ENCODE results near the gene SLC5A3. TPM values are rescaled to one million over a fixed set of nuclear protein-coding genes. Genes with fewer than 3 reads are reported as not detected.

Gene SLC5A3
- polyA plus RNA-seq, 1 donor from 2014 or later = 18.2 TPM

DNA sequence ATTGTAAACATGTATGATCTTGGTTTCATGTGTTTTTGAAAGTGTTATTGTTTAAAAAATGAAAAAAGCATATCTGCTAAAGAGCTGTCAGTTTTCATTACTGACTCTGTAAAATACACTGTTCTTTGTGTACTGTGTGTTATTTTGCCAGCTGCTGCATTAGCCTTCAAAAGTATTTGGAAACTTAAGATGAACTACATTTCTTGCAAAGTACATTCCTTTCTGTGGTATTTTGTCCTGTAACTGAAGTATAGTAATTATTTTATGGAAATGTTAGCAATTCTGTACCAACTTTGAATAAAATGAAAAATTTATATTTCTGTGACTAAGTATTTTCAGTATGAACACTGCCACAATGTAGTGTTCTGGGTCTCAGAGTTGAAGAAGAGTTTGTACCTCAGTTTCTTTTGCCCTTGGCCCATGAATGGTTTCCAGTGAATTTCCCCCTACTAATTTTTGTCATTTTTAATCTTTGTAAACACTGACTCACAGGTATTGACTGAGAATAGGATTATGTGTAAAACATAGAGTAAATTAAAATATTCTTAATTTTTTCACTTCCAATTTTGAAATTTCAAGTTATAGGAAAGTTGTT lies 32.7 kb downstream of the SLC5A3 start:
- no peaks in the 10 kb centered on the region for H3K27me3 ChIP-seq (ENCODE audit: insufficient read depth, low read depth, low read length)
- no peak overlapping the region for H3K4me2 ChIP-seq (ENCODE audit: low read length)
- no peaks in the 10 kb centered on the region for H3F3A ChIP-seq (ENCODE audit: insufficient read depth, low read length, poor library complexity, severe bottlenecking)
- no peaks in the 10 kb centered on the region for H3K9me3 ChIP-seq (ENCODE audit: low read length)
- H3K36me3 ChIP-seq (ENCODE audit: insufficient read depth, low read length) = peaks cover 3% of the 10 kb centered on the region
- TF ChIP-seq SMC3 (conservative IDR thresholded peaks at IDR 0.05; ENCODE audit: poor library complexity) = no peak
- no peak for TF ChIP-seq EZH2 (IDR thresholded peaks at IDR 0.05; ENCODE audit: borderline replicate concordance, insufficient read depth, low read length, poor library complexity, severe bottlenecking)
- no peak for TF ChIP-seq RAD21 (conservative IDR thresholded peaks at IDR 0.05)
- no peak for TF ChIP-seq MXI1 (conservative IDR thresholded peaks at IDR 0.05; ENCODE audit: poor library complexity, severe bottlenecking)
- TF ChIP-seq, protein P1, sequence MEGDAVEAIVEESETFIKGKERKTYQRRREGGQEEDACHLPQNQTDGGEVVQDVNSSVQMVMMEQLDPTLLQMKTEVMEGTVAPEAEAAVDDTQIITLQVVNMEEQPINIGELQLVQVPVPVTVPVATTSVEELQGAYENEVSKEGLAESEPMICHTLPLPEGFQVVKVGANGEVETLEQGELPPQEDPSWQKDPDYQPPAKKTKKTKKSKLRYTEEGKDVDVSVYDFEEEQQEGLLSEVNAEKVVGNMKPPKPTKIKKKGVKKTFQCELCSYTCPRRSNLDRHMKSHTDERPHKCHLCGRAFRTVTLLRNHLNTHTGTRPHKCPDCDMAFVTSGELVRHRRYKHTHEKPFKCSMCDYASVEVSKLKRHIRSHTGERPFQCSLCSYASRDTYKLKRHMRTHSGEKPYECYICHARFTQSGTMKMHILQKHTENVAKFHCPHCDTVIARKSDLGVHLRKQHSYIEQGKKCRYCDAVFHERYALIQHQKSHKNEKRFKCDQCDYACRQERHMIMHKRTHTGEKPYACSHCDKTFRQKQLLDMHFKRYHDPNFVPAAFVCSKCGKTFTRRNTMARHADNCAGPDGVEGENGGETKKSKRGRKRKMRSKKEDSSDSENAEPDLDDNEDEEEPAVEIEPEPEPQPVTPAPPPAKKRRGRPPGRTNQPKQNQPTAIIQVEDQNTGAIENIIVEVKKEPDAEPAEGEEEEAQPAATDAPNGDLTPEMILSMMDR (IDR thresholded peaks at IDR 0.05; ENCODE audit: poor library complexity, severe bottlenecking) = no peak
- TF ChIP-seq EP300 (conservative IDR thresholded peaks at IDR 0.05; ENCODE audit: poor library complexity, severe bottlenecking) = no peak
- no peak for TF ChIP-seq POLR2AphosphoS5 (IDR thresholded peaks at IDR 0.05)
- TF ChIP-seq TAF1 (IDR thresholded peaks at IDR 0.05; ENCODE audit: low read depth) = no peak
- peaks cover 17% of the 10 kb centered on the region for H3K79me2 ChIP-seq (replicated peaks; ENCODE audit: insufficient read depth, low read length)
- no peaks in the 10 kb centered on the region for H4K20me1 ChIP-seq (ENCODE audit: insufficient read depth)
- no peak overlapping the region for H3K4me3 ChIP-seq (ENCODE audit: low read length)
- H3K9me2 ChIP-seq (ENCODE audit: insufficient read depth, low read length) = no peaks in the 10 kb centered on the region
- no peak overlapping the region for H2AFZ ChIP-seq (ENCODE audit: low read depth, low read length)
- H3K27ac ChIP-seq (ENCODE audit: low read length) = no peak overlapping the region
- H3K9ac ChIP-seq (ENCODE audit: low read length) = no peak overlapping the region

GRCh38 chr21:34107606-34108005 lies 34.2 kb downstream of the SLC5A3 start:
- no peaks in the 10 kb centered on the region for H3F3A ChIP-seq (ENCODE audit: insufficient read depth, low read length, poor library complexity, severe bottlenecking)
- H3K79me2 ChIP-seq (replicated peaks; ENCODE audit: insufficient read depth, low read length) = peaks cover 9% of the 10 kb centered on the region
- H4K20me1 ChIP-seq (ENCODE audit: insufficient read depth) = no peaks in the 10 kb centered on the region
- H3K27ac ChIP-seq (ENCODE audit: low read length) = no peak overlapping the region
- no peak overlapping the region for H2AFZ ChIP-seq (ENCODE audit: low read depth, low read length)
- H3K27me3 ChIP-seq (ENCODE audit: insufficient read depth, low read depth, low read length) = no peaks in the 10 kb centered on the region
- no peak overlapping the region for H3K9ac ChIP-seq (ENCODE audit: low read length)
- TF ChIP-seq EZH2 (IDR thresholded peaks at IDR 0.05; ENCODE audit: borderline replicate concordance, insufficient read depth, low read length, poor library complexity, severe bottlenecking) (no peak), POLR2AphosphoS5 (IDR thresholded peaks at IDR 0.05) (no peak), SMC3 (conservative IDR thresholded peaks at IDR 0.05; ENCODE audit: poor library complexity) (no peak), EP300 (conservative IDR thresholded peaks at IDR 0.05; ENCODE audit: poor library complexity, severe bottlenecking) (no peak), RAD21 (conservative IDR thresholded peaks at IDR 0.05) (no peak)
- TF ChIP-seq, protein P1 (IDR thresholded peaks at IDR 0.05; ENCODE audit: poor library complexity, severe bottlenecking) = no peak
- peaks cover 3% of the 10 kb centered on the region for H3K36me3 ChIP-seq (ENCODE audit: insufficient read depth, low read length)
- no peak overlapping the region for H3K4me2 ChIP-seq (ENCODE audit: low read length)
- H3K9me2 ChIP-seq (ENCODE audit: insufficient read depth, low read length) = no peaks in the 10 kb centered on the region
- no peak overlapping the region for H3K4me3 ChIP-seq (ENCODE audit: low read length)
- H3K9me3 ChIP-seq (ENCODE audit: low read length) = no peaks in the 10 kb centered on the region

DNA sequence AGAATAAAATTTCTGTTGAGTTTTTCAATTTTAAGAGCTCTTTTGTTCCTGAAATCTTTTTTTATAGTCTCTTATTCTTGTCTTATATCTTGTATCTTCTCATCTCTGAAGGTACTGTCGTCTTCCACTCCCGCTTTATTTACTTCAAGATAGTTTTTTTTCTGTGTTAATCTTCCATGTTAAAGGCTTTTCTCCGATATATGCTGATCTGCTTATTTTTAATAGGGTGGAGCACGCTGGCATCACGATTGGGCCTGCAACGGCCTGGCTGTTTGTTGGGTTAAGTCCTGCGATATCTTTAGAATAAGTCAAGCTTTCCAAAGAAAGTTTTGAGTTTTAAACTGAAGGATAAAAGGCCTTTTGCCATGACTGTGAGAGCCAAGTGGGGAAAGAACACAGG lies 35.7 kb downstream of the SLC5A3 start:
- H3K79me2 ChIP-seq (replicated peaks; ENCODE audit: insufficient read depth, low read length) = peaks cover 5% of the 10 kb centered on the region
- no peaks in the 10 kb centered on the region for H4K20me1 ChIP-seq (ENCODE audit: insufficient read depth)
- no peak overlapping the region for H3K27ac ChIP-seq (ENCODE audit: low read length)
- no peaks in the 10 kb centered on the region for H3K36me3 ChIP-seq (ENCODE audit: insufficient read depth, low read length)
- no peak for TF ChIP-seq EP300 (conservative IDR thresholded peaks at IDR 0.05; ENCODE audit: poor library complexity, severe bottlenecking)
- TF ChIP-seq TAF1 (IDR thresholded peaks at IDR 0.05; ENCODE audit: low read depth) = no peak
- TF ChIP-seq, protein P1 (IDR thresholded peaks at IDR 0.05; ENCODE audit: poor library complexity, severe bottlenecking) = no peak
- no peak for TF ChIP-seq RAD21 (conservative IDR thresholded peaks at IDR 0.05)
- TF ChIP-seq POLR2AphosphoS5 (IDR thresholded peaks at IDR 0.05) = no peak
- H3K9me3 ChIP-seq (ENCODE audit: low read length) = no peaks in the 10 kb centered on the region
- no peak overlapping the region for H3K4me2 ChIP-seq (ENCODE audit: low read length)
- H3K27me3 ChIP-seq (ENCODE audit: insufficient read depth, low read depth, low read length) = no peaks in the 10 kb centered on the region
- no peak overlapping the region for H2AFZ ChIP-seq (ENCODE audit: low read depth, low read length)
- H3F3A ChIP-seq (ENCODE audit: insufficient read depth, low read length, poor library complexity, severe bottlenecking) = peaks cover 6% of the 10 kb centered on the region
- no peak overlapping the region for H3K9ac ChIP-seq (ENCODE audit: low read length)
- H3K9me2 ChIP-seq (ENCODE audit: insufficient read depth, low read length) = no peaks in the 10 kb centered on the region
- no peak overlapping the region for H3K4me3 ChIP-seq (ENCODE audit: low read length)

All from neural cell (in vitro differentiated cells).